GM21576 (cell line): ENCODE measurements around the gene FFAR3.
"Not testable (repeated sequence)": the region's sequence is repeated elsewhere in the genome, so short reads cannot be mapped to it uniquely, and the experiment has no call there.

Experiments
- ATAC-seq: cut with Tn5 transposase; IDR thresholded peaks from one replicate; pipeline ENCODE4 v1.9.1; 2021; ENCODE audit warnings: mild to moderate bottlenecking, moderate library complexity; ENCODE audit not compliant: unreplicated experiment

Gene FFAR3

GRCh38 chr19:35399948-35400772 lies 41.9 kb downstream of the FFAR3 start:
- no peak for ATAC-seq

GRCh38 chr19:35400773-35401100 lies 42.5 kb downstream of the FFAR3 start:
- ATAC-seq, result no peak

- ATAC-seq, result not testable (repeated sequence)
Measured at GRCh38 chr19:35401416-35401815, 43.2 kb downstream of the FFAR3 start.

GRCh38 chr19:35403116-35403760 lies 45.0 kb downstream of the FFAR3 start:
- no peak for ATAC-seq

- ATAC-seq, result peak; percentile 51
Measured at GRCh38 chr19:35404879-35405622, 46.8 kb downstream of the FFAR3 start.

GRCh38 chr19:35407619-35408018 lies 49.4 kb downstream of the FFAR3 start:
- no peak for ATAC-seq

GRCh38 chr19:35408284-35409171 lies 50.3 kb downstream of the FFAR3 start:
- peak; percentile 48 for ATAC-seq

- ATAC-seq, result no peak
Measured at GRCh38 chr19:35409191-35409590, 50.9 kb downstream of the FFAR3 start.
